GM18909 (cell line): ENCODE data around the gene ESPNL.
"Not testable (repeated sequence)": the region's sequence is repeated elsewhere in the genome, so short reads cannot be mapped to it uniquely, and the experiment has no call there.

Experiments
- ATAC-seq: cut with Tn5 transposase; IDR thresholded peaks from one replicate; pipeline ENCODE4 v1.9.1; 2021; ENCODE audit warnings: mild to moderate bottlenecking; ENCODE audit not compliant: unreplicated experiment, poor library complexity

Gene ESPNL, protein sequence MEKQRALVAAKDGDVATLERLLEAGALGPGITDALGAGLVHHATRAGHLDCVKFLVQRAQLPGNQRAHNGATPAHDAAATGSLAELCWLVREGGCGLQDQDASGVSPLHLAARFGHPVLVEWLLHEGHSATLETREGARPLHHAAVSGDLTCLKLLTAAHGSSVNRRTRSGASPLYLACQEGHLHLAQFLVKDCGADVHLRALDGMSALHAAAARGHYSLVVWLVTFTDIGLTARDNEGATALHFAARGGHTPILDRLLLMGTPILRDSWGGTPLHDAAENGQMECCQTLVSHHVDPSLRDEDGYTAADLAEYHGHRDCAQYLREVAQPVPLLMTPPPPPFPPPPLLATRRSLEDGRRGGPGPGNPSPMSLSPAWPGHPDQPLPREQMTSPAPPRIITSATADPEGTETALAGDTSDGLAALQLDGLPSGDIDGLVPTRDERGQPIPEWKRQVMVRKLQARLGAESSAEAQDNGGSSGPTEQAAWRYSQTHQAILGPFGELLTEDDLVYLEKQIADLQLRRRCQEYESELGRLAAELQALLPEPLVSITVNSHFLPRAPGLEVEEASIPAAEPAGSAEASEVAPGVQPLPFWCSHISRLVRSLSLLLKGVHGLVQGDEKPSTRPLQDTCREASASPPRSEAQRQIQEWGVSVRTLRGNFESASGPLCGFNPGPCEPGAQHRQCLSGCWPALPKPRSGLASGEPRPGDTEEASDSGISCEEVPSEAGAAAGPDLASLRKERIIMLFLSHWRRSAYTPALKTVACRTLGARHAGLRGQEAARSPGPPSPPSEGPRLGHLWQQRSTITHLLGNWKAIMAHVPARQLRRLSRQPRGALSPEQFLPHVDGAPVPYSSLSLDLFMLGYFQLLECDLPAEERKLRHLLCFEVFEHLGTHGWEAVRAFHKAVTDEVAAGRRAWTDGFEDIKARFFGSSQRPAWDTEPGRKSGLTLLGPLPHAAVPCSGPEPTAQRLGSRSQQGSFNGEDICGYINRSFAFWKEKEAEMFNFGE

DNA sequence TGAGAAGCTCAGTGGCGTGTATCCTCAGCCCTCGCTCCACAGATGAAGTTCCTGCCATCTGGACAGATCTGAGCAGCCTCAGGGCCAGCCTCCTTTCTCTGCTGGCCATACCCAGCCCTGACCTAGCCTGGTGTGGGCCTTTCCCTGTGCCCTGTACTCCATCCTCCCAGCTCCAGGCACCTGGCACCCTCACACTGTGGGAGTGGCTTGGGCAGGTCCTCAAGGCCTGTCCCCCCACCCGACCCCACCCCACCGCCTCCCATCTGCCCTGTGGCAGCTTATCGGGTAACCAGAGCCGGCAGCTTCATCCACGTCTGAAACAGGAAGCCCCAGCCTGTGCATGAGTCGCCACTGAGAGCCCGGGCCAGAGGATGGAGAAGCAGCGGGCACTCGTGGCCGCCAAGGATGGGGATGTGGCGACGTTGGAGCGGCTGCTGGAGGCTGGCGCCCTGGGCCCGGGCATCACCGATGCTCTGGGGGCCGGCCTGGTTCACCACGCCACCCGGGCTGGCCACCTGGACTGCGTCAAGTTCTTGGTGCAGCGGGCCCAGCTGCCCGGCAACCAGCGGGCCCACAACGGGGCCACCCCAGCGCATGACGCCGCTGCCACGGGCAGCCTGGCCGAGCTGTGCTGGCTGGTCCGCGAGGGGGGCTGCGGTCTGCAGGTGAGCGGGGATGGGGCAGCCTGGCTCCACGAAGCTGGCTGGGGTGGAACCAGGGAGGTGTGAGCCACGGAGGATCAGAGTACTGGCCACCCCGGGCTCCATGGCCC, at the start of gene ESPNL:
ESPNL (plus strand) TSS at position 292 of the 772 bp plus-strand sequence; CDS start at position 372, 80 bp downstream.
- ATAC-seq, result no peak

DNA sequence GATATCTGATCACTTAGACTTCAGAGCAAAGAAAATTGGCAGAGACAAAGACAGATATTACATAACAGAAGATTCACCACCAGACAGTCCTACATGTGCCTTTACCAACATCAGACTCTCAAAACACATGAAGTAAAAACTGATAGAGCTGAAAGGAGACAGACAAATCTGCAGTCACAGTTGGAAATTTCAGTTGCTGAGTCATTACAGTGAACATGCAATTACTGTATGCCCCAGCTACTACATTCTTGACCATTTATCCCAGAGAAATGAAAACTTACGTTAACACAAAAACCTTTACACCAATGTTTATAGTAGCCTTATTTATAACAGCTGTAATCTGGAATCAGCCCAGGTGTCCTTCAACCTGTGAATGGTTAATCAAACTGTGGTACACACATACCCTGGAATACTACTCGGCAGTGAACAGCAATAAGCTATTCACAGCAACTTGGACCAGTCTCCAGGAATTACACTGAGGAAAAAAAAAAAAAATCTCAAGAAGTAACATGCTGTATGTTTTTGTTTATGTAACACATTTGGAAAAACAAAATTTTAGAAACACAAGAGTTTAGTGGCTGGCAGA, 46.9 kb upstream of the ESPNL start:
- no peak for ATAC-seq

DNA sequence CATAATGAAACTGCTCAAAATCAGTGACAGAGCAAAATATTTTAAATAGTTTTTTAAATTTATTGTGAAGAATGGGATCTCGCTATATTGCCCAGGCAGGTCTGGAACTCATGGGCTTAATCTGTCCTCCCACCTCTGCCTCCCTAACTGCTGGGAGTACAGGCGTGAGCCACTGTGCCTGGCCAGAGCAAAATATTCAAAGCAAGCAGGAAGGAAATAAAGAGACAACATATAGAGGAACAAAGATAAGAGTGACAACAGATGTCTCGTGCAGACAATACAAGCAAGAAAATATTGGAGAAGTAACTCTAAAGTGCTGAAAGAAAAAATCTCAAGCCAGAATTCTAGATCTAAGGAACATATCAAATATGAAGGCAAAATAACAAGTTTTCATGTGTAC, 44.3 kb upstream of the ESPNL start:
- ATAC-seq, result no peak

DNA sequence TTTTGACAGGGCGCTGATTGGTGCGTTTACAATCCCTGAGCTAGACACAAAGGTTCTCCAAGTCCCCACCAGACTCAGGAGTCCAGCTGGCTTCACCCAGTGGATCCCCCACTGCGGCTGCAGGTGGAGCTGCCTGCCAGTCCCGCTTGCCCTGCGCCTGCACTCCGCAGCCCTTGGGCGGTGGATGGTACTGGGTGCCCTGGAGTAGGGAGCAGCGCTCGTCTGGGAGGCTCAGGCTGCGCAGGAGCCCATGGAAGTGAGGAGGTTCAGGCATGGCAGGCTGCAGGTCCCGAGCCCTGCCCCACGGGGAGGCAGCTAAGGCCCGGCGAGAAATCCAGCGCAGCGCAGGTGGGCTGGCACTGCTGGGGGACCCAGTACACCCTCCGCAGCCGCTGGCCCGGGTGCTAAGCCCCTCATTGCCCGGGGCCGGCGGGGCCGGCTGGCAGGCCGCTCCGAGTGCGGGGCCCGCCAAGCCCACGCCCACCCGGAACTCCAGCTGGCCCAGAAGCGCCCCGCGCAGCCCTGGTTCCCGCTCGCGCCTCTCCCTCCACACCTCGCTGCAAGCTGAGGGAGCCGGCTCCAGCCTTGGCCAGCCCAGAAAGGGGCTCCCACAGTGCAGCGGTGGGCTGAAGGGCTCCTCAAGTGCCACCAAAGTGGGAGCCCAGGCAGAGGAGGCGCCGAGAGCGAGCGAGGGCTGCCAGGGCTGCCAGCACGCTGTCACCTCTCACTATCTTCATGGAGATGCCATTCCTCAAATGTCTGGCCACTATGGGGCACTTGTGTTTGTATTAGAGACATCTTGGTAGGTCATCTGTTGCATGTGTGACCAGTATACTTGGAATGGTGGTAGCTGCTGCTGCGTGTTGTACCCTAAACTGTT, 42.2 kb upstream of the ESPNL start:
- ATAC-seq, result not testable (repeated sequence)

DNA sequence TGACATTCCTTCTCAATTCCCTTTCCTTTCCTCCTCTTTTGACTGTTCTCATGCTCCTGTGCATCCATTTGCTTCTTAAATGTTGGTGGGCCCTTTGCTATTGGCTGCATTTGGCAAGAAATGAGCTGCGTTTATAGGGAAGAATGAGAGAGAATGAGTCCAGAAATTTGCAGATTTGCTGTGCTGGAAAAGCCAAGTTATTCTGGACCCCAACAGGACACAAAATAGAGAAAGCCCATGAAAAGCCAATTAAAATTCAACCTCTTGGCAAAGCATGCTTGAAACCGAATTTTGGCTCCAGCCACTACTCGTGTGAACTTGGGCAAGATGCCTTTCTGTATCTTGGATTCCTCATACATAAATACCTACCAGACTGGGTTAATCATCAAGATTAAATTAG, 40.6 kb upstream of the ESPNL start:
- ATAC-seq, result no peak

DNA sequence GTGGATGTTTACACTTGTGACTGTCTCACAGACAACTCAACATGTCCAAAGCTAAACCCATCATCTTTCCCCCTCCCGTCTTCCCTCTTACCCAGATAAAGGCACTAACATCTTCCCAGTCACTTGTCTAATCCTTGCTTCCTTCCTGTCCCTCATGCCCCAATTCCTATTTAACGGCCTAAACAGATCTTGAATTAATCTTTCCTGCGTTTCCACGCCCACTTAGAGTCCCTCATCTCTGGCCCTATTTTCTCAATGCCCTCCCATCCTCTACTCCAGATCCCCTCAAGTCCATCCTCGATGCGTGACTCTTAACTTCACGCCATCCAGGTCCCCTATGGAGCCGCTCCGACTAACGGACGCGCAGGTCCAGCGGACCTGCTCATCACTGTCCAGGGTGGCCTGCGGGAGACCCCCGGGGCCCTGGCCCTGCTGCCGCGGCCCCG, 40.0 kb upstream of the ESPNL start:
- no peak for ATAC-seq

DNA sequence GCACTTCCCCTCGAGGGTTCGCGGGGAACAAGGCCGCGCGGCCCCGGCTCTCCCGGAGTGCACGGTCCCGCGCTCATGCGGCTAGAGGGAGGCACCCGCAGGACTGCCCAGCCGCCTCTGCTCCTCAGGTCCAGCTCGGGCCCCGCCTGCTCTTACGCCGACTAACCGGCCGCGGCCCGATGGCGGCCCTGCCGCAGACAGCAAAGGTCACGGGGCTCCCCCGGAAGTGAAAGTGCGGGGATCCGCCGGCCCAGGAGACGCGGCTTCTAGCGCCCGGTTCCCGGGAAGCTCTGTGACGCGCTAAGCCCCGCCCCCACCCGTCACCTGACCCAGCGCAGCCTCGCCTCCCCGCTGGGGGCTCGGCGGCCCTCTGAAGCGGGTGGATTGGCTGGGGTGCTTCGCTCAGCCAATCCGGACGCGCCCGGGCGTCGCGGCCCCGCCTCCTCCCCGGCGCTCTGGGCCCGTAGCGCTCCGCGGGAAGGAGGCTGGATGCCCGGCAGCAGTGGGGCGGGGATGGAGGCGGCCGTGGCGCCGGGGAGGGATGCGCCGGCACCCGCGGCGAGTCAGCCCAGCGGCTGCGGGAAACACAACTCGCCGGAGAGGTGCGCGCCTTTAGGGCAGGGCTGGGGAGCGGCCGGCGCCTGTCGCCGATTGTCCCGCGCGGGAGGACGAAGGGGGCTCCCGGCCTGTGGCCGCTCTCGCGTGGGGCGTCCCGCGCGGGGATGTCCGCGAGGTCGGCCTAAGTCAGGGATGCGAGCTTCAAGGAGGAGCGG, 39.4 kb upstream of the ESPNL start, which contains the start of gene SCLY:
SCLY (plus strand) TSS at position 460 of the 773 bp plus-strand sequence; CDS start at position 514, 54 bp downstream.
- ATAC-seq, result peak; percentile 93

DNA sequence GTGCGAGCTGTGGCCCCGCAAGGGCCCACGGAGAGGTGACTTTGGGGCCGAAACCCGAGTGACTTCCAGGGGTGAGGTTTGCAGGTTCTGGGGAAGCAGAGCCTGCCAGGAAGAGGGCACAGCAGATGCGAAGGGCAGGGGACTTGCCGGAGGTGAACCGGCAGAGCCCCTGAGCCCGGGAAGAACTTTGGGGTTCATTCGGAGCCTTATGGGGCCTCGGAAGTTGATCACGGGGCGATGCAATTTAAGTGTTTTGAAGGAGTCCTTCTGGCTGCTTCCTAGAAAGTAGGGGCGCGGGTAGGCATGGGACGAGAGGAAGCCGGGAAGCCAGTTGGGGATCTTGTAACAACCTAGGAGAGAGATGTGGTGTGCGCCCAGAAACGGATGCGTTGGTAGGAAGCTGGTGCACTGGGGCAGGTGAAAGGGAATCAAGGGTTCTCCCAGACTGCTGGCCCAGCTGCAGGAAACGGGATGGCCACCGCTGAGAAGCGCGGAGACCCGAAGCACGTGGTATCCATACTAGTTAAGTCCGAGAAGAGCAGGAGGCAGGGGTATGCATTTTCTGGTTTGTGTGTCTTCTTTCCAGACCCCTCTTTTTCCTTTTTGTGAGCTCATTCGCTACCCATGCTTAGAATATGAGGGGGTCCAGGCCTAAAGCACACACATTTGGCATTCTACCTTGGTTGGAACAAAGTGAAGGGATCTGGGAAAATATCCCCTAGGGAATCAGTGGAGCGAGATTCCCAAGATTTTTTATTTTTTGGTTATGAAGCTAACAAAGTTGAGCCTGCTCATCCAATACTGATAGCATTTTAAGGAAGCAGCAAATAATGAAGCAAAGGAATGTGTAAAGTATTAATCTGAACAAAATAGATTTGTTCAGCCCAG, 38.6 kb upstream of the ESPNL start:
- ATAC-seq, result peak; percentile 18

DNA sequence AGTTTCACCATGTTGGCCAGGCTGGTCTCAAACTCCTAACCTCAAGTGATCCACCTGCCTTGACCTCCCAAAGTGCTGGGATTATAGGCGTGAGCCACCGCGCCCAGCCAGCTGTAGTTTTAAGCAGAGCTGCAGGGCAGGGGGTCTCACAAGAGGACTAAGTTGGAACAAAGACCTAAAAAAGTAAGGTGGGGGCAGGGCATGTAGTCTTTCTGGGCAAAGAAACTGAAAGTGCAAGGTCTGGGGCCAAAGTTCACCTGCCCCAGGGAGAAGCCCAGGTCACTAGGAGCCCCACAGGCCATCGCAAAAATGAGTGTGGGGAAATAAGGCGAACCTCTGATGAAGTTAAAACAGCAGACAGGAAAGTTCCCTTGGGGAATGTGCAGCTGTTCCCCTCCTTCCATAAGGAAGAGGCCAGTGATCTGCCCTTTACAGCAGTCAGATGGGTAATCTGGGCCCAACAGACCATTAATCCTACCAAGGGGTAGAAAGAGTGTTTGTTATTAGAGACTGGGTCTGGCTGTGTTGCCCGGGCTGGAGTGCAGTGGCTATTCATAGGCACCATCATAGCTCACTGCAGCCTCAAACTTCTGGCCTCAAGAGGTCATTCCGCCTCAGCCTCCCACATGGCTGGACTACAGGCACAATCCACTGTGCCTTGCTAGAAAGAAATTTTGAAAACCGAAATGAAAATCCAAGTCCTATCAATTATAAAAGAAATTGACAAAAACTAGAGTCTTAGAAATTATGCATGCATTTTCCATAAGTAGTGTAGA, 36.5 kb upstream of the ESPNL start:
- no peak for ATAC-seq

DNA sequence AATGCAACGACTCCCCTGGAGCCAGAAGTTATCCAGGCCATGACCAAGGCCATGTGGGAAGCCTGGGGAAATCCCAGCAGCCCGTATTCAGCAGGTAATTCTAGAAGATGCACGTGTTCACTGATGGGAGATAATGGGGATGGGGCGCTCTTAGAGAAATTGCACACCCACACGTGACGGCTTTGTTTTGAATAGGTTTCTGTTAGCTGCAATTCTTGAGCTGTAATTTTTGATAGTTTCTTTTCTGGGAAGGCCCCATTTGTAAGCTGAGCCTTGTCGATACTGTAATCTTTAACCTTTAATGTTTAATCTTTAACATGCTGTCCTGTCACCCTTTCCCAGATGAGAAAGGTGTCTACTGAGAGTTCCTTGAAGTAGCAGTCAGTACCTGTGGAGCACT, 35.8 kb upstream of the ESPNL start:
- no peak for ATAC-seq

DNA sequence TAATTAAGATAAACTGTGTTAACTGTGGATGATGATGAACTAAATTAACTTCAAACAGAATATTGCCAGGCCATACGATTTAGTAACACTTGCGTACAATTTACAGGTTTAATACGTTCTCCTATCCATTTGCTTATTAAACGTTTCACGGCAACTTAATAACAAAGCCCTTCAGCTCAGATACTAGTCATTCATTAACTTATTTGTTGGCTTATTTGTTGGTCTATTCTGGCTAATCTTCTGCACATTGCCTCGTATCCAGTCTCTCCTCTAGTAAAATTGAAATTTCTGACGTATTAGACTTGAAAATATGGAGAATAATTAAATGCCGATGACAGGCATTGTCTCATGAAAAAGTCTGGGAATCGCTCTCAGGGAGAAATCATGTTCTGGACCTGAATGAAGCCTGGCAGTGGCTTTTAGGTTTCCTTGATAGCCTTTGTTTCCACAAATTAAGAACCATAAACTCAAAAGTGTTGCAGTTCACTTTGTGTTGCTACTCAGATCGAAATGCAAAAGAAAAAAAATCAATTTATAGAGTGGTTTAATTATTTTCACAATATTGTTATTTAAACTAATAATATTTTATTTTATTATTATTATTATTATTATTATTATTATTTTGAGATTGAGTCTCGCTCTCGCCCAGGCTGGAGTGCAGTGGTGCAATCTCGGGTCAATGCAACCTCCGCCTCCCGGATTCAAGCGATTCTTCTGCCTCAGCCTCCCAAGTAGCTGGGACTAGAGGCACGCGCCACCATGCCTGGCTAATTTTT, 34.9 kb upstream of the ESPNL start:
- ATAC-seq, result no peak

DNA sequence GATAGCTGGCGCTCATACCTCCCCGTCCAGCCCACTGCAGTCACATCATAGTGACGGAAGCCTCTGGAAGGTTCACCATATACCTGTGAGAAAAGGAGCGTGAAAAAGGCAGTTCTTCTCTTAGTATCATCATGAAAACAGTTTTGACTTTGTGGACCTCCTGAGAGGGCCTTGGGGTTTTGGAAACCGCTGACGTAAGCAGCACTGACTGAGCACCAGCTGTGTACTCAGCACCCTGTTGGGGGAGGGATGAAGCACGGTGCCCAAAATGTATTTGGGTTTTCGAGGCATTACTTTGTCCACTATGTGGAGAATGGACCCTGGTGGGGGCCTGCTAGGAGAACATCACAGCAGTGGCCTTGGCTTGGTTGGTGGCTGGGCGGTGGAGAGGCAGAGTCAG, 33.9 kb upstream of the ESPNL start:
- ATAC-seq, result no peak

DNA sequence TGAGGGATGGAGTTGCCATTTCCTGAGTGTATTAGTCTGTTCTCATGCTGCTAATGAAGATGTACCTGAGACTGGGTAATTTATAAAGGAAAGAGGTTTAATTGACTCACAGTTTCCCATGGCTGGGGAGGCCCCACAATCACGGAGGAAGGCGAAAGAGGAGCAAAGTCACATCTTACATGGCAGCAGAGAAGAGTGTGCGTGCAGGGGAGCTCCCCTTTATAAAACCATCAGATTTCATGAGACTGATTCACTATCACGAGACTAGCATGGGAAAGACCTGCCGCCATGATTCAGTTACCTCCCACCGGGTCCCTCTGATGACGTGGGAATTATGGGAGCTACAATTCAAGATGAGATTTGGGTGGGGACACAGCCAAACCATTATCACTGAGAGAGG, 33.4 kb upstream of the ESPNL start:
- ATAC-seq, result not testable (repeated sequence)

DNA sequence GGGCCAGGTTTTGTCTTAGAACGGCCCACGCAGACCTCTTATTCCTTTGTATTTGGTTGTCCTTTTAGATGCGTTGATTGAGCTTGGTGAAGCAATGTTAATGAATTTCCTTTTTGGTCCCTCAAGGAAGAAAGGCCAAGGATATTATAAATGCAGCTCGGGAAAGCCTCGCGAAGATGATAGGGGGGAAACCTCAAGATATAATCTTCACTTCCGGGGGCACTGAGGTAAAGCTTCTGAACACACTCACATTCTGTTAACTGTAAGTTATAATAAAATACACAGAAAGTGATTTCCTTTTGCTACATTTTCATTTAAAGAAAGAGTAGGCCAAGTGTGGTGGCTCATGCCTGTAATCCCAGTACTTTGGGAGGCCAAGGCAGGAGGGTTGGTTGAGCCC, 32.2 kb upstream of the ESPNL start:
- ATAC-seq, result no peak

DNA sequence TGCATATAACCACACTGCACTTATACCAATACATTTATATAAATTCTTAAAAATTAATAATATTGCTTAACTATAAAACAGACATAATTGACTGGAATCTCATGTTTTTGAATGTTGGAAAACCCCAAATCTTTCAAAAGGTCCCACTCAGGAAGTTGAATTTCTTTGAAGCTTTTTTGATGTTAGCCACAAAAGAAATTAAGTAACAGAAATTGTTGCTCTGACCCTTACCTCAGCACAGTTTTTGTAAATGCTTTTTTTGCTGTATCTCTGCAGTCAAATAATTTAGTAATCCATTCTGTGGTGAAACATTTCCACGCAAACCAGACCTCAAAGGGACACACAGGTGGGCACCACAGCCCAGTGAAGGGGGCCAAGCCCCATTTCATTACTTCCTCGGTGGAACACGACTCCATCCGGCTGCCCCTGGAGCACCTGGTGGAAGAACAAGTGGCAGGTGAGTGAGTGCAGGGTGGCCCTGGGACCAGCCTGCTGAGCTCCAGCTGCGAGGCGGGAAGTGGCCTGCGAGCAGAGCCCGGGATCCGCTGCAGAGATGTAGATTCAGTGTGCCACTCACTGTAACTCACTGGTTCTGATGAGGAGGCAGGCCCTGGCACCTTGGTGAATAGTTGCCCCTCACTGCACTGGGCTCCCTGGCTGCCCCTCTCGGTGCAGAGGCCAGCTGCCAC, 31.0 kb upstream of the ESPNL start:
- ATAC-seq, result no peak
